H9 (cell line): ENCODE data around the gene MITF. TPM values are rescaled to one million over a fixed set of nuclear protein-coding genes. Genes with fewer than 3 reads are reported as not detected.

Source experiments
- DNase-seq: peaks from one replicate; pipeline ENCODE4 v3.0.0-alpha.2; 2017
- H2AFZ ChIP-seq: one replicate; pipeline ENCODE4 v1.6.1; 2013; ENCODE audit warnings: mild to moderate bottlenecking, low read length, control low read depth, moderate library complexity
- H2AK5ac ChIP-seq: 2 replicates; pipeline ENCODE4 v1.6.1; 2013; ENCODE audit warnings: low read length, control low read depth, mixed read lengths; ENCODE audit not compliant: insufficient read length
- H2BK120ac ChIP-seq: one replicate; pipeline ENCODE4 v1.6.1; 2013; ENCODE audit warnings: low read depth, mild to moderate bottlenecking, low read length, control low read depth, inconsistent platforms; ENCODE audit not compliant: poor library complexity, severe bottlenecking
- H2BK12ac ChIP-seq: 2 replicates; pipeline ENCODE4 v1.6.1; 2013; ENCODE audit warnings: low read length, control low read depth, mixed read lengths, low read depth; ENCODE audit not compliant: insufficient read length
- H2BK15ac ChIP-seq: 2 replicates; pipeline ENCODE4 v1.6.1; 2013; ENCODE audit warnings: low read depth, low read length, control low read depth
- H2BK20ac ChIP-seq: one replicate; pipeline ENCODE4 v1.6.1; 2013; ENCODE audit warnings: low read depth, mild to moderate bottlenecking, low read length, control low read depth, inconsistent platforms; ENCODE audit not compliant: poor library complexity, severe bottlenecking
- H2BK5ac ChIP-seq: 2 replicates; pipeline ENCODE4 v1.6.1; 2013; ENCODE audit warnings: low read length, control low read depth, mixed read lengths; ENCODE audit not compliant: insufficient read length
- H3K14ac ChIP-seq: 2 replicates; pipeline ENCODE4 v1.6.1; 2013; ENCODE audit warnings: low read length, control low read depth; ENCODE audit not compliant: insufficient read depth
- H3K18ac ChIP-seq: 2 replicates; pipeline ENCODE4 v1.6.1; 2013; ENCODE audit warnings: low read depth, mild to moderate bottlenecking, mixed read lengths, low read length, control low read depth; ENCODE audit not compliant: insufficient read length
- H3K23ac ChIP-seq: 2 replicates; pipeline ENCODE4 v1.6.1; 2013; ENCODE audit warnings: low read length, control low read depth, mixed read lengths, low read depth; ENCODE audit not compliant: insufficient read length
- H3K23me2 ChIP-seq: 2 replicates; pipeline ENCODE4 v1.6.1; 2013; ENCODE audit warnings: low read depth, mild to moderate bottlenecking, mixed read lengths, low read length, control low read depth; ENCODE audit not compliant: insufficient read length, poor library complexity, severe bottlenecking
- H3K27ac ChIP-seq: 2 replicates; pipeline ENCODE4 v1.5.1; 2013; ENCODE audit warnings: low read length, control low read depth, mixed read lengths, low read depth; ENCODE audit not compliant: insufficient read length
- H3K27me3 ChIP-seq: 2 replicates; pipeline ENCODE4 v1.6.1; 2013; ENCODE audit warnings: low read length, control low read depth, inconsistent platforms; ENCODE audit not compliant: insufficient read depth
- H3K4ac ChIP-seq: 2 replicates; pipeline ENCODE4 v1.6.1; 2013; ENCODE audit warnings: low read depth, mild to moderate bottlenecking, control low read depth, inconsistent platforms, low read length, moderate library complexity
- H3K4me1 ChIP-seq: 2 replicates; pipeline ENCODE4 v1.6.1; 2013; ENCODE audit warnings: low read length, control low read depth, inconsistent platforms; ENCODE audit not compliant: insufficient read depth
- H3K4me2 ChIP-seq: 2 replicates; pipeline ENCODE4 v1.6.1; 2013; ENCODE audit warnings: low read length, control low read depth, mixed read lengths; ENCODE audit not compliant: insufficient read length, insufficient read depth
- H3K56ac ChIP-seq: 2 replicates; pipeline ENCODE4 v1.6.1; 2013; ENCODE audit warnings: low read depth, mild to moderate bottlenecking, mixed read lengths, low read length, control low read depth; ENCODE audit not compliant: insufficient read length
- H3K79me1 ChIP-seq: 2 replicates; pipeline ENCODE4 v1.6.1; 2013; ENCODE audit warnings: low read depth, mild to moderate bottlenecking, moderate library complexity, low read length, control low read depth, inconsistent platforms; ENCODE audit not compliant: insufficient read depth, poor library complexity, severe bottlenecking
- H3K79me2 ChIP-seq: 2 replicates; pipeline ENCODE4 v1.6.1; 2013; ENCODE audit warnings: low read length, control low read depth, inconsistent platforms; ENCODE audit not compliant: insufficient read depth
- H3K9ac ChIP-seq: 2 replicates; pipeline ENCODE4 v1.6.1; 2013; ENCODE audit warnings: low read length, control low read depth, mixed read lengths; ENCODE audit not compliant: insufficient read length; ENCODE audit errors: extremely low read depth
- H3K9me3 ChIP-seq: one replicate; pipeline ENCODE4 v1.6.1; 2013; ENCODE audit warnings: low read depth, low read length, inconsistent platforms; ENCODE audit not compliant: control insufficient read depth
- H3T11ph ChIP-seq: one replicate; pipeline ENCODE4 v1.6.1; 2013; ENCODE audit warnings: mild to moderate bottlenecking, low read length, control low read depth, inconsistent platforms
- H4K20me1 ChIP-seq: one replicate; pipeline ENCODE4 v1.6.1; 2013; ENCODE audit not compliant: control insufficient read depth, insufficient read length, insufficient read depth
- H4K5ac ChIP-seq: 2 replicates; pipeline ENCODE4 v1.6.1; 2013; ENCODE audit warnings: low read depth, mild to moderate bottlenecking, mixed read lengths, low read length, control low read depth; ENCODE audit not compliant: insufficient read length
- H4K8ac ChIP-seq: replicated peaks from 2 replicates; pipeline ENCODE4 v1.6.1; 2013; ENCODE audit warnings: low read length, control low read depth, mixed read lengths, low read depth; ENCODE audit not compliant: insufficient read length
- H4K91ac ChIP-seq: 2 replicates; pipeline ENCODE4 v1.6.1; 2013; ENCODE audit warnings: low read depth, mild to moderate bottlenecking, moderate library complexity, mixed read lengths, low read length, control low read depth; ENCODE audit not compliant: insufficient read length
- H3K27ac Mint-ChIP-seq, 3 experiments: 2 replicates in 2 of 3; 3 replicates in 1 of 3; pipeline ENCODE4 v1.8.0; 2020 to 2021; ENCODE audit warnings: mixed read lengths in 3 of 3, mild to moderate bottlenecking in 1 of 3, moderate library complexity in 1 of 3
- H3K27me3 Mint-ChIP-seq: 2 replicates; pipeline ENCODE4 v1.8.0; 2021; ENCODE audit warnings: low read depth, mild to moderate bottlenecking, moderate library complexity, mixed read lengths
- H3K36me3 Mint-ChIP-seq, 3 experiments: 2 replicates in 2 of 3; 3 replicates in 1 of 3; pipeline ENCODE4 v1.8.0; 2020 to 2021; ENCODE audit warnings: low read depth in 3 of 3, mixed read lengths in 3 of 3; ENCODE audit not compliant: insufficient read depth in 1 of 3
- H3K4me1 Mint-ChIP-seq, 2 experiments: 2 replicates each; pipeline ENCODE4 v1.8.0; 2020; ENCODE audit warnings: mixed read lengths in 2 of 2
- H3K4me3 Mint-ChIP-seq, 2 experiments: 2 replicates in 1 of 2; 3 replicates in 1 of 2; pipeline ENCODE4 v1.8.0; 2020 to 2021; ENCODE audit warnings: mild to moderate bottlenecking in 2 of 2, mixed read lengths in 2 of 2, moderate library complexity in 1 of 2
- H3K9me3 Mint-ChIP-seq, 2 experiments: 2 replicates in 1 of 2; 3 replicates in 1 of 2; pipeline ENCODE4 v1.8.0; 2020; ENCODE audit warnings: mild to moderate bottlenecking in 2 of 2, mixed read lengths in 2 of 2, moderate library complexity in 1 of 2
- CTCF ChIP-seq: fragments of 200-600 bp; sonication (generic); conservative IDR thresholded peaks from 3 replicates; pipeline ENCODE4 v1.8.0; 2021; ENCODE audit warnings: antibody characterized with exemption, mild to moderate bottlenecking
- WGBS: extraction: QIAGEN DNeasy Blood & Tissue Kit; methylation state at CpG from one replicate; pipeline ENCODE4 v1.1.7; 2013; ENCODE audit warnings: missing lambda C conversion rate, low lambda C conversion rate, mixed read lengths; ENCODE audit not compliant: insufficient read length; ENCODE audit errors: extremely low coverage; 5-methylcytosine and 5-hydroxymethylcytosine counted together
- total RNA-seq: library from RNA; stranded (reverse); gene quantifications from 2 replicates; pipeline ENCODE4 v1.2.1, GENCODE V29; 2021

Gene MITF
- total RNA-seq, 1 experiment from 2014 or later: 0.81 TPM

- no peak for TF ChIP-seq CTCF
These were observed 192.8 kb downstream of the MITF start for GRCh38 chr3:69932087-69932486.

More at GRCh38 chr3:69932087-69932486, 192.8 kb downstream of the MITF start:
- Histone ChIP-seq H2BK20ac (no peak overlapping the region), H2BK15ac (no peak overlapping the region), H2BK12ac (no peak overlapping the region), H3K9me3 (no peaks in the 10 kb centered on the region), H3K4me1 (no peaks in the 10 kb centered on the region), H3K4ac (no peak overlapping the region), H4K8ac (no peak overlapping the region), H3K56ac (no peak overlapping the region), H3K9ac (no peak overlapping the region), H4K5ac (no peak overlapping the region), H2AFZ (no peak overlapping the region), H3K27ac (no peak overlapping the region), H3K4me2 (no peak overlapping the region), H4K91ac (no peak overlapping the region), H2BK120ac (no peak overlapping the region), H3K23me2 (no peaks in the 10 kb centered on the region), H3K14ac (no peak overlapping the region), H3K79me1 (no peaks in the 10 kb centered on the region), H3K23ac (no peak overlapping the region), H3K18ac (no peak overlapping the region), H2AK5ac (no peak overlapping the region), H2BK5ac (no peak overlapping the region), H3K27me3 (no peaks in the 10 kb centered on the region), H3K79me2 (no peaks in the 10 kb centered on the region), H4K20me1 (no peaks in the 10 kb centered on the region), H3T11ph (no peak overlapping the region)
- Mint-ChIP-seq H3K4me1 (no peaks in the 10 kb centered on the region), H3K9me3 (no peaks in the 10 kb centered on the region), H3K36me3 (no peaks in the 10 kb centered on the region), H3K4me3 (no peak overlapping the region), H3K27ac (no peak overlapping the region), H3K27me3 (peaks cover 4% of the 10 kb centered on the region; the same call in 1 of the 2 replicates)
- no CpG with 5 or more reads among the region's 2 CpGs for WGBS
- DNase-seq: no peak
